Liver (tissue), 9 donors: ENCODE measurements around the gene SAMD4A. TPM values are rescaled to one million over a fixed set of nuclear protein-coding genes. Genes with fewer than 3 reads are reported as not detected.

Source experiments
- DNase-seq: peaks from one replicate; pipeline ENCODE4 v3.0.0-alpha.2; 2017; ENCODE audit warnings: low spot score
- H3K27ac ChIP-seq, 2 donors: one replicate each; pipeline ENCODE4 v1.7.0; 2013; ENCODE audit warnings: inconsistent platforms in 2 of 2, low read length in 2 of 2, control low read depth in 1 of 2, low read depth in 1 of 2, mild to moderate bottlenecking in 1 of 2
- H3K27me3 ChIP-seq, 4 donors: one replicate each; pipeline versions ENCODE4 v1.6.1 to v1.7.0; 2013; ENCODE audit warnings: low read length in 3 of 4, inconsistent platforms in 1 of 4, mild to moderate bottlenecking in 1 of 4, moderate library complexity in 1 of 4; ENCODE audit not compliant: control insufficient read depth in 4 of 4, insufficient read depth in 4 of 4
- H3K36me3 ChIP-seq, 4 donors: one replicate each; pipeline versions ENCODE4 v1.6.1 to v1.7.0; 2013; ENCODE audit warnings: low read length in 3 of 4, mild to moderate bottlenecking in 3 of 4, low read depth in 1 of 4, moderate library complexity in 1 of 4; ENCODE audit not compliant: control insufficient read depth in 4 of 4, insufficient read depth in 3 of 4
- H3K4me1 ChIP-seq, 4 donors: one replicate each; pipeline versions ENCODE4 v1.6.1 to v1.7.0; 2013; ENCODE audit warnings: low read length in 3 of 4, mild to moderate bottlenecking in 3 of 4, moderate library complexity in 1 of 4; ENCODE audit not compliant: control insufficient read depth in 4 of 4, insufficient read depth in 4 of 4
- H3K4me3 ChIP-seq, 3 donors: one replicate each; pipeline versions ENCODE4 v1.6.1 to v1.7.0; 2013; ENCODE audit warnings: low read length in 3 of 3, control low read depth in 1 of 3, low read depth in 1 of 3, mild to moderate bottlenecking in 1 of 3
- H3K9ac ChIP-seq, 2 donors: one replicate each; pipeline ENCODE4 v1.7.0; 2013; ENCODE audit warnings: low read length in 2 of 2, mild to moderate bottlenecking in 2 of 2, moderate library complexity in 2 of 2, control low read depth in 1 of 2, low read depth in 1 of 2
- H3K9me3 ChIP-seq, 4 donors: one replicate each; pipeline versions ENCODE4 v1.6.1 to v1.7.0; 2013; ENCODE audit warnings: low read length in 3 of 4; ENCODE audit not compliant: control insufficient read depth in 4 of 4
- EGR1 ChIP-seq, 2 donors: IDR thresholded peaks; 2 replicates each; pipeline ENCODE4 v1.6.1; 2016 to 2018; ENCODE audit warnings: antibody characterized with exemption in 2 of 2, low read depth in 2 of 2
- HNF4A ChIP-seq, 2 donors: conservative IDR thresholded peaks; 2 replicates each; pipeline ENCODE4 v1.6.1; 2016; ENCODE audit warnings: antibody characterized with exemption in 2 of 2, mild to moderate bottlenecking in 2 of 2
- RAD21 ChIP-seq, 2 donors: IDR thresholded peaks; 2 replicates each; pipeline ENCODE4 v1.6.1; 2016; ENCODE audit warnings: antibody characterized with exemption in 2 of 2, mild to moderate bottlenecking in 2 of 2
- REST ChIP-seq: IDR thresholded peaks from 2 replicates; pipeline ENCODE4 v1.6.1; 2016; ENCODE audit warnings: antibody characterized with exemption, mild to moderate bottlenecking
- SP1 ChIP-seq: IDR thresholded peaks from 2 replicates; pipeline ENCODE4 v1.6.1; 2018; ENCODE audit warnings: antibody characterized with exemption, mild to moderate bottlenecking
- TAF1 ChIP-seq: conservative IDR thresholded peaks from 2 replicates; pipeline ENCODE4 v1.6.1; 2016; ENCODE audit warnings: antibody characterized with exemption, mild to moderate bottlenecking
- ZBTB33 ChIP-seq: IDR thresholded peaks from 2 replicates; pipeline ENCODE4 v1.6.1; 2016; ENCODE audit warnings: antibody characterized with exemption
- WGBS: extraction: QIAGEN DNeasy Blood & Tissue Kit; methylation state at CpG from one replicate; pipeline ENCODE4 v1.1.7; 2013; 5-methylcytosine and 5-hydroxymethylcytosine counted together
- polyA plus RNA-seq, 2 donors: library from polyadenylated mRNA; stranded (reverse) in 1 of 2; unstranded in 1 of 2; fragments of 200-250 nt in 1 of 2; fragments of >200 nt in 1 of 2; fragmentation: Nextera tagmentation in 1 of 2; extraction: Ambion mirVana in 1 of 2; gene quantifications; one replicate each; pipeline versions ENCODE4 v1.2.1 to v1.2.3, GENCODE V29; 2013 to 2015
- total RNA-seq, 2 donors: library from RNA; depleted of rRNA; stranded (reverse); fragments of >200 nt; gene quantifications; one replicate each; pipeline ENCODE4 v1.2.3, GENCODE V29; 2014
- TF ChIP-seq, protein P1 (sequence below): fragments of 150-350 bp; IDR thresholded peaks from 2 replicates; pipeline ENCODE4 v1.5.1; 2017; ENCODE audit warnings: improper control_type of control experiment, low read depth, low read length; ENCODE audit not compliant: missing input control
- TF ChIP-seq, protein P2 (sequence below): IDR thresholded peaks from 2 replicates; pipeline ENCODE4 v1.6.1; 2016; ENCODE audit warnings: antibody characterized with exemption
- donor health status: healthy.
- donor health status: healthy.
- donor health status: healthy.
- donor health status: healthy.
- donor health status: healthy.

The SAMD4A gene
- total and polyA plus RNA-seq, 4 donors, result 4.3 to 17.8 (median 8.1) TPM

GRCh38 chr14:54680651-54681050 is 113.7 kb downstream of the SAMD4A start:
- Histone ChIP-seq H3K27me3 (no peaks in the 10 kb centered on the region), H3K36me3 (no peaks in the 10 kb centered on the region), H3K4me3 (no peak overlapping the region), H3K4me1 (peaks cover 0 to 5% (median 2%) of the 10 kb centered on the region in 4 donors), H3K27ac (no peak overlapping the region), H3K9me3 (no peaks in the 10 kb centered on the region), H3K9ac (no peak overlapping the region)
- WGBS, result 95% methylated on average over 6 of the region's 6 CpGs
- no peak for DNase-seq
- TF ChIP-seq, protein P1, sequence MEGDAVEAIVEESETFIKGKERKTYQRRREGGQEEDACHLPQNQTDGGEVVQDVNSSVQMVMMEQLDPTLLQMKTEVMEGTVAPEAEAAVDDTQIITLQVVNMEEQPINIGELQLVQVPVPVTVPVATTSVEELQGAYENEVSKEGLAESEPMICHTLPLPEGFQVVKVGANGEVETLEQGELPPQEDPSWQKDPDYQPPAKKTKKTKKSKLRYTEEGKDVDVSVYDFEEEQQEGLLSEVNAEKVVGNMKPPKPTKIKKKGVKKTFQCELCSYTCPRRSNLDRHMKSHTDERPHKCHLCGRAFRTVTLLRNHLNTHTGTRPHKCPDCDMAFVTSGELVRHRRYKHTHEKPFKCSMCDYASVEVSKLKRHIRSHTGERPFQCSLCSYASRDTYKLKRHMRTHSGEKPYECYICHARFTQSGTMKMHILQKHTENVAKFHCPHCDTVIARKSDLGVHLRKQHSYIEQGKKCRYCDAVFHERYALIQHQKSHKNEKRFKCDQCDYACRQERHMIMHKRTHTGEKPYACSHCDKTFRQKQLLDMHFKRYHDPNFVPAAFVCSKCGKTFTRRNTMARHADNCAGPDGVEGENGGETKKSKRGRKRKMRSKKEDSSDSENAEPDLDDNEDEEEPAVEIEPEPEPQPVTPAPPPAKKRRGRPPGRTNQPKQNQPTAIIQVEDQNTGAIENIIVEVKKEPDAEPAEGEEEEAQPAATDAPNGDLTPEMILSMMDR, result no peak
- TF ChIP-seq HNF4A (conservative IDR thresholded peaks at IDR 0.05), result no peak
- TF ChIP-seq, protein P2, sequence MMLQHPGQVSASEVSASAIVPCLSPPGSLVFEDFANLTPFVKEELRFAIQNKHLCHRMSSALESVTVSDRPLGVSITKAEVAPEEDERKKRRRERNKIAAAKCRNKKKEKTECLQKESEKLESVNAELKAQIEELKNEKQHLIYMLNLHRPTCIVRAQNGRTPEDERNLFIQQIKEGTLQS, result no peak
- no peak for TF ChIP-seq TAF1
- no peak for TF ChIP-seq REST

GRCh38 chr14:54681811-54682261 is 114.9 kb downstream of the SAMD4A start:
- no peak overlapping the region for H3K4me3 ChIP-seq
- H3K27ac ChIP-seq, result no peak overlapping the region
- 89% methylated on average over 4 of the region's 4 CpGs for WGBS
- no peaks in the 10 kb centered on the region for H3K36me3 ChIP-seq
- no peak for DNase-seq
- no peak for TF ChIP-seq SP1
- TF ChIP-seq ZBTB33, result no peak
- TF ChIP-seq, protein P2, result no peak
- TF ChIP-seq HNF4A (conservative IDR thresholded peaks at IDR 0.05), result no peak
- TF ChIP-seq RAD21 (IDR thresholded peaks at IDR 0.05), result no peak
- TF ChIP-seq EGR1 (IDR thresholded peaks at IDR 0.05; ENCODE audit: low read depth in 2 of 2), result no peak
- TF ChIP-seq, protein P1, result no peak
- H3K4me1 ChIP-seq, result peaks cover 0 to 5% (median 2%) of the 10 kb centered on the region in 4 donors
- H3K9ac ChIP-seq, result no peak overlapping the region
- no peaks in the 10 kb centered on the region for H3K9me3 ChIP-seq
- no peaks in the 10 kb centered on the region for H3K27me3 ChIP-seq
